Hematopoietic multipotent progenitor cell treated with erythropoietin and hydrocortisone succinate and interleukin-3 and kit ligand, for 4 days (in vitro differentiated cells): ENCODE measurements around the gene RSPH10B2.
"Not testable (repeated sequence)": the region's sequence is repeated elsewhere in the genome, so short reads cannot be mapped to it uniquely, and the experiment has no call there.

ENCODE experiments used
- DNase-seq: peaks from one replicate; pipeline ENCODE4 v3.0.0-alpha.2; 2015

RSPH10B2 gene

GRCh38 chr7:6792113-6792872, 38.4 kb downstream of the RSPH10B2 start:
- DNase-seq, result not testable (repeated sequence)

GRCh38 chr7:6794276-6794675, 40.4 kb downstream of the RSPH10B2 start:
- not testable (repeated sequence) for DNase-seq

- peak; percentile 3 for DNase-seq
Measured at GRCh38 chr7:6797218-6797617, 43.3 kb downstream of the RSPH10B2 start.

- DNase-seq, result not testable (repeated sequence)
Measured at GRCh38 chr7:6798047-6798446, 44.1 kb downstream of the RSPH10B2 start.

- not testable (repeated sequence) for DNase-seq
Measured at GRCh38 chr7:6799887-6800286, 46.0 kb downstream of the RSPH10B2 start.

- DNase-seq, result not testable (repeated sequence)
Measured at GRCh38 chr7:6800331-6800730, 46.4 kb downstream of the RSPH10B2 start.

- DNase-seq, result not testable (repeated sequence)
Measured at GRCh38 chr7:6807393-6807918, 53.6 kb downstream of the RSPH10B2 start.

- DNase-seq, result not testable (repeated sequence)
Measured at GRCh38 chr7:6807959-6808358, 54.1 kb downstream of the RSPH10B2 start.

- DNase-seq, result not testable (repeated sequence)
Measured at GRCh38 chr7:6813011-6813410, 59.1 kb downstream of the RSPH10B2 start.

- DNase-seq, result not testable (repeated sequence)
Measured at GRCh38 chr7:6815470-6815869, 61.6 kb downstream of the RSPH10B2 start.

GRCh38 chr7:6821622-6822021, 67.7 kb downstream of the RSPH10B2 start:
- not testable (repeated sequence) for DNase-seq

- DNase-seq, result not testable (repeated sequence)
Measured at GRCh38 chr7:6825236-6826125, 71.6 kb downstream of the RSPH10B2 start.

GRCh38 chr7:6826151-6826550, 72.2 kb downstream of the RSPH10B2 start, which contains the start of gene CCZ1B:
CCZ1B (minus strand) TSS chr7:6826275; CDS start chr7:6826197, 78 bp downstream.
- DNase-seq, result peak; percentile 86

GRCh38 chr7:6827180-6827579, 73.3 kb downstream of the RSPH10B2 start:
- peak; percentile 5 for DNase-seq

GRCh38 chr7:6829616-6830015, 75.7 kb downstream of the RSPH10B2 start:
- DNase-seq, result not testable (repeated sequence)

GRCh38 chr7:6830026-6830425, 76.1 kb downstream of the RSPH10B2 start:
- not testable (repeated sequence) for DNase-seq

- no peak for DNase-seq
Measured at GRCh38 chr7:6831018-6831725, 77.3 kb downstream of the RSPH10B2 start.

- no peak for DNase-seq
Measured at GRCh38 chr7:6833636-6834035, 79.7 kb downstream of the RSPH10B2 start.

- DNase-seq, result not testable (repeated sequence)
Measured at GRCh38 chr7:6835521-6835920, 81.6 kb downstream of the RSPH10B2 start.

GRCh38 chr7:6837081-6837480, 83.2 kb downstream of the RSPH10B2 start:
- not testable (repeated sequence) for DNase-seq

- DNase-seq, result not testable (repeated sequence)
Measured at GRCh38 chr7:6842278-6842921, 88.5 kb downstream of the RSPH10B2 start.

- not testable (repeated sequence) for DNase-seq
Measured at GRCh38 chr7:6843092-6843491, 89.2 kb downstream of the RSPH10B2 start.
